PFSK-1 (cell line): Measurements from ENCODE around the gene EXOSC2.

Experiments
- FOXP2 ChIP-seq: optimal IDR thresholded peaks from 2 replicates; pipeline ENCODE3; 2011; ENCODE audit warnings: borderline replicate concordance, control low read depth, inconsistent platforms; ENCODE audit not compliant: insufficient read depth; ENCODE audit errors: extremely low read length, extremely low read depth
- POLR2AphosphoS5 ChIP-seq: IDR thresholded peaks from 2 replicates; pipeline ENCODE4 v1.6.1; 2012; ENCODE audit warnings: low read depth, mild to moderate bottlenecking, control low read depth, low read length, moderate library complexity
- REST ChIP-seq, 2 experiments: IDR thresholded peaks; 2 replicates each; pipeline versions ENCODE4 v1.6.1 to v1.8.0; 2011 to 2012; ENCODE audit warnings: low read depth in 2 of 2, low read length in 2 of 2, control low read depth in 1 of 2, inconsistent platforms in 1 of 2, mild to moderate bottlenecking in 1 of 2, moderate library complexity in 1 of 2; ENCODE audit not compliant: insufficient read depth in 1 of 2
- SIN3A ChIP-seq: IDR thresholded peaks from 2 replicates; pipeline ENCODE4 v1.6.1; 2012; ENCODE audit warnings: mild to moderate bottlenecking, low read length, moderate library complexity, borderline replicate concordance; ENCODE audit not compliant: insufficient read depth
- TAF1 ChIP-seq: IDR thresholded peaks from 2 replicates; pipeline ENCODE4 v1.6.1; 2012; ENCODE audit warnings: low read length, control low read depth, borderline replicate concordance; ENCODE audit not compliant: insufficient read depth

Gene EXOSC2

GRCh38 chr9:130732136-130732535, 38.6 kb downstream of the EXOSC2 start:
- TF ChIP-seq REST (IDR thresholded peaks at IDR 0.05; ENCODE audit: insufficient read depth in 1 of 2, low read depth in 2 of 2, low read length in 2 of 2) = no peak

- TF ChIP-seq SIN3A (no peak), POLR2AphosphoS5 (no peak), REST (IDR thresholded peaks at IDR 0.05; ENCODE audit: insufficient read depth in 1 of 2, low read depth in 2 of 2, low read length in 2 of 2) (no peak), FOXP2 (no peak)
Observed at GRCh38 chr9:130732793-130733221, 39.2 kb downstream of the EXOSC2 start.

- TF ChIP-seq REST (IDR thresholded peaks at IDR 0.05; ENCODE audit: insufficient read depth in 1 of 2, low read depth in 2 of 2, low read length in 2 of 2) = no peak
- TF ChIP-seq POLR2AphosphoS5 = no peak
- no peak for TF ChIP-seq SIN3A
- no peak for TF ChIP-seq FOXP2
- TF ChIP-seq TAF1 = no peak
Observed at GRCh38 chr9:130735566-130735965, 42.0 kb downstream of the EXOSC2 start.

GRCh38 chr9:130736834-130737233, 43.3 kb downstream of the EXOSC2 start:
- TF ChIP-seq SIN3A = no peak
- TF ChIP-seq TAF1 = no peak
- TF ChIP-seq REST (IDR thresholded peaks at IDR 0.05; ENCODE audit: insufficient read depth in 1 of 2, low read depth in 2 of 2, low read length in 2 of 2) = no peak
- TF ChIP-seq FOXP2 = no peak
- TF ChIP-seq POLR2AphosphoS5 = no peak

- TF ChIP-seq POLR2AphosphoS5 (no peak), FOXP2 (no peak)
Observed at GRCh38 chr9:130738281-130738680, 44.7 kb downstream of the EXOSC2 start.

GRCh38 chr9:130739081-130739480, 45.5 kb downstream of the EXOSC2 start:
- no peak for TF ChIP-seq SIN3A
- no peak for TF ChIP-seq REST (IDR thresholded peaks at IDR 0.05; ENCODE audit: insufficient read depth in 1 of 2, low read depth in 2 of 2, low read length in 2 of 2)
